Astrocyte of the spinal cord (primary cell): ENCODE data around the gene BMP6.
A peak's percentile ranks its signal among the peaks of the same experiment; 100 is the strongest.

Experiments used
- DNase-seq: peaks from one replicate; pipeline ENCODE4 v3.0.0; 2011; ENCODE audit warnings: low read depth, low spot score
- H3K4me3 ChIP-seq: 2 replicates; pipeline ENCODE4 v1.5.1; 2011; ENCODE audit warnings: low read depth, mild to moderate bottlenecking, low read length, moderate library complexity
- CTCF ChIP-seq: IDR thresholded peaks from 2 replicates; pipeline ENCODE4 v1.5.1; 2012; ENCODE audit warnings: low read depth, mild to moderate bottlenecking, low read length, inconsistent platforms
- in situ Hi-C: cut with HindIII; loops from 2 replicates; pipeline ENCODE4 v1.10.0; 2017; ENCODE audit warnings: low sequenced_read_pairs

BMP6 gene

GRCh38 chr6:7905416-7905815 lies 179.5 kb downstream of the BMP6 start:
- H3K4me3 ChIP-seq: no peak overlapping the region
- in situ Hi-C loops: no loop called here
- TF ChIP-seq CTCF: no peak
- DNase-seq: no peak

- TF ChIP-seq CTCF: no peak
- H3K4me3 ChIP-seq: no peak overlapping the region
- DNase-seq: no peak
- in situ Hi-C loops: no loop called here
Observed at GRCh38 chr6:7906741-7907140, 180.8 kb downstream of the BMP6 start.

GRCh38 chr6:7907159-7907558 lies 181.3 kb downstream of the BMP6 start:
- in situ Hi-C loops: no loop called here
- TF ChIP-seq CTCF: no peak
- no peak for DNase-seq
- no peak overlapping the region for H3K4me3 ChIP-seq

- DNase-seq: peak; percentile 30
- no peak for TF ChIP-seq CTCF
- in situ Hi-C loops: no loop called here
- peak overlapping the region; percentile 62 for H3K4me3 ChIP-seq
Observed at GRCh38 chr6:7909323-7910276, 183.7 kb downstream of the BMP6 start.

- in situ Hi-C loops: no loop called here
- H3K4me3 ChIP-seq: peak overlapping the region; percentile 62
Observed at GRCh38 chr6:7910298-7910653, 184.4 kb downstream of the BMP6 start.

GRCh38 chr6:7910654-7911344 lies 184.9 kb downstream of the BMP6 start, which contains the start of gene TXNDC5:
Gene TXNDC5, minus strand, starts transcription at chr6:7910788. Its CDS starts 12 bp downstream, at chr6:7910776.
- H3K4me3 ChIP-seq: peak within 1 kb of the TSS; percentile 62
- in situ Hi-C loops: no loop called here
- peak; percentile 61 for DNase-seq
- TF ChIP-seq CTCF: no peak

More at GRCh38 chr6:7910298-7910653, 184.4 kb downstream of the BMP6 start:
- TF ChIP-seq CTCF: no peak
- peak; percentile 12 for DNase-seq
